Neural crest cell (in vitro differentiated cells): ENCODE data around the gene SGMS1. TPM values are rescaled to one million over a fixed set of nuclear protein-coding genes. Genes with fewer than 3 reads are reported as not detected.
"Not testable (repeated sequence)": the region's sequence is repeated elsewhere in the genome, so short reads cannot be mapped to it uniquely, and the experiment has no call there.

ENCODE experiments used
- DNase-seq: peaks from one replicate; pipeline ENCODE4 v3.0.0; 2021; ENCODE audit warnings: low read depth, mixed read lengths, low spot score
- H3K27ac Mint-ChIP-seq: one replicate; pipeline ENCODE4 v1.8.0; 2021; ENCODE audit warnings: mild to moderate bottlenecking, mixed read lengths; ENCODE audit not compliant: unreplicated experiment
- H3K27me3 Mint-ChIP-seq: 2 replicates; pipeline ENCODE4 v1.8.0; 2021; ENCODE audit warnings: low read depth, mild to moderate bottlenecking, mixed read lengths
- H3K36me3 Mint-ChIP-seq: 2 replicates; pipeline ENCODE4 v1.8.0; 2021; ENCODE audit warnings: low read depth, mild to moderate bottlenecking, mixed read lengths
- H3K4me1 Mint-ChIP-seq: 2 replicates; pipeline ENCODE4 v1.8.0; 2021; ENCODE audit warnings: mixed read lengths
- H3K4me3 Mint-ChIP-seq: one replicate; pipeline ENCODE4 v1.8.0; 2021; ENCODE audit warnings: mild to moderate bottlenecking, mixed read lengths
- H3K9me3 Mint-ChIP-seq: 2 replicates; pipeline ENCODE4 v1.8.0; 2021; ENCODE audit warnings: mixed read lengths
- total RNA-seq: library from RNA; stranded (reverse); gene quantifications from 2 replicates; pipeline ENCODE4 v1.2.1, GENCODE V29; 2021
- TF ChIP-seq, protein P1 (sequence below): fragments of 200-600 bp; sonication (generic); conservative IDR thresholded peaks from 2 replicates; pipeline ENCODE4 v1.5.0; 2021; ENCODE audit warnings: antibody characterized with exemption, mild to moderate bottlenecking

SGMS1 gene
- total RNA-seq, 1 donor from 2014 or later: 14.4 TPM

DNA sequence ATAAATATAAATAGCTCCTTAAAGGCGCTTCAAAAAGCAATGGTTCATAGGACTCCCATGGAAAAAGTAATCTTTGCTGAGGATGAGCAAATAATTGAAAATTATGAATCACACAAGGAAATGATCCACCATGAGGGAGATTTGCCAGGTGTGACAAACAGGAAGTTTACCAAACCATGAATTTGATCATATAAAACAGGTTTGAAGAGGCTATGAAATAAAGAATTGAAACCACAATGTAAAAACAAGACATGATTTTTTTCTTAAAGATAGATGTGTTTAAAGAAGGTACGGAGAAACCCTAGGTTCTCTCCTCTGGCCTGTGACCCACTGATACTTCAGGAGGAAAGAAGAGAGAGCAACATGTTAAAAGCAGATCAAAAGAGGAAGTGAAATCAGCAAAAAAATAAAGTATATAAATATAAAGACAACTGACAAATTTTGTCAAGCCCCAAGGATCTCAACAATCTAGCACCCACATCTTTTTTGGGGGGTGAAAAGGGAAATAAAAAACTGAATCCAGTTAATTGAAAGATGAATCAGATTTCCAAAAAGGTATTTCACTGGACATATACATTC is 261.1 kb downstream of the SGMS1 start:
- TF ChIP-seq, protein P1, sequence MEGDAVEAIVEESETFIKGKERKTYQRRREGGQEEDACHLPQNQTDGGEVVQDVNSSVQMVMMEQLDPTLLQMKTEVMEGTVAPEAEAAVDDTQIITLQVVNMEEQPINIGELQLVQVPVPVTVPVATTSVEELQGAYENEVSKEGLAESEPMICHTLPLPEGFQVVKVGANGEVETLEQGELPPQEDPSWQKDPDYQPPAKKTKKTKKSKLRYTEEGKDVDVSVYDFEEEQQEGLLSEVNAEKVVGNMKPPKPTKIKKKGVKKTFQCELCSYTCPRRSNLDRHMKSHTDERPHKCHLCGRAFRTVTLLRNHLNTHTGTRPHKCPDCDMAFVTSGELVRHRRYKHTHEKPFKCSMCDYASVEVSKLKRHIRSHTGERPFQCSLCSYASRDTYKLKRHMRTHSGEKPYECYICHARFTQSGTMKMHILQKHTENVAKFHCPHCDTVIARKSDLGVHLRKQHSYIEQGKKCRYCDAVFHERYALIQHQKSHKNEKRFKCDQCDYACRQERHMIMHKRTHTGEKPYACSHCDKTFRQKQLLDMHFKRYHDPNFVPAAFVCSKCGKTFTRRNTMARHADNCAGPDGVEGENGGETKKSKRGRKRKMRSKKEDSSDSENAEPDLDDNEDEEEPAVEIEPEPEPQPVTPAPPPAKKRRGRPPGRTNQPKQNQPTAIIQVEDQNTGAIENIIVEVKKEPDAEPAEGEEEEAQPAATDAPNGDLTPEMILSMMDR: no peak
- Mint-ChIP-seq H3K4me3 (no peak overlapping the region), H3K27ac (no peak overlapping the region), H3K4me1 (no peaks in the 10 kb centered on the region), H3K36me3 (peaks cover 9% of the 10 kb centered on the region), H3K9me3 (peaks cover 8% of the 10 kb centered on the region), H3K27me3 (no peaks in the 10 kb centered on the region)
- DNase-seq: no peak

DNA sequence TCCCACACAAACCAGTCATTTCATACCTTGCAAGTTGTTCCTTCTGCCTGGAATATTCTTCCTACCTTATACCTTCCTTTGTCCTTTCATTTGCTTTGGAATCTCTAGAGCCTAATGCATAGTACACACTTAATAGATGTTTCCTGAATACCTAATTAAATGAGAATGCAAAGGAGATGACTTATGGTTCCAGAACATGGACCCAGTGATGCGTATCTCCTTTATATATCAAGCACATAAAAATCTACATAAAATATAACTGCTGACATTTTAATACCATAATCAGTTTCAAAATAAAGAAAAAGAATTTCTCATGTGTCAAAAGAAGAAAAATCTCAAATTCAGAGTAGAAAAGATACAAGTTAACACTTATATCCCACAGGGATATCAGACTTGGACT is 261.8 kb downstream of the SGMS1 start:
- DNase-seq: no peak
- Mint-ChIP-seq H3K27me3 (no peaks in the 10 kb centered on the region), H3K9me3 (peaks cover 6% of the 10 kb centered on the region), H3K4me1 (no peaks in the 10 kb centered on the region), H3K36me3 (peaks cover 6% of the 10 kb centered on the region), H3K4me3 (no peak overlapping the region), H3K27ac (no peak overlapping the region)
- TF ChIP-seq, protein P1: no peak

DNA sequence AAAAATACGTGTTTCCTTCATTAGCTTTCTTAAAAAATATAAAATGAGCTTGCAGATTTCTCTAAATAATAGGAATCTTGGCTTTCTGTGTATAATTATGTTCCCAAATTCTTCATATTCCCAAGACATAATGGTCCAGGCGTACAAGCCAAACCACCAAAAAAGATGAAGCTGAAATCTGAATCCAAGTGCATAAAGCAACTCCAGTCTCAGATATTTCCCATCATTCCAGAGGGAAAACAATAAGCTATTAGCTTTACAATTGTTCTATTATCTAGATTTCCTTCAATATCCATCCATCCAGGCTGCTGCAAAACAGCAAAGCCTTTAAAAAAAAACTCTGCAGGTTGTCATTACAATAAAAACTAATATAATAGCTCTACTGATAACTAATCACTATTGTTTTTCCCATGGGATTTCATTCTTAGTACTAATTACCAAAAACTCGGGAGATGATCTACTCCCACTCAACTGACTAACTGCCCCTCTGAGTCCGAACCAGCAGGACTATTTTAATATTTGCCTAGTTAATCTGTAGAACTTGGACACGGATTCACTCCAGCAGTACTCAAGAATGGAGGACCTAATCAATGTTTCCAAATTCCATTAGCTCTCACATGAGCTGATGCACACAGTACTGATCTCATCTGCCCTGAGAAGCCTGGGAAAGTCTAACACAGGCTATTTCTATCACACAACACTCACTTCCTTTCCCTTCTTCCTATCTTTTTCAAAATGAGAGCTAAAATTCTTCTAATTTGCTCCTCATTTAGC is 263.5 kb downstream of the SGMS1 start:
- no peaks in the 10 kb centered on the region for H3K9me3 Mint-ChIP-seq
- no peak for DNase-seq
- no peak overlapping the region for H3K4me3 Mint-ChIP-seq
- no peaks in the 10 kb centered on the region for H3K36me3 Mint-ChIP-seq
- no peaks in the 10 kb centered on the region for H3K27me3 Mint-ChIP-seq
- TF ChIP-seq, protein P1: no peak
- H3K27ac Mint-ChIP-seq: no peak overlapping the region
- no peaks in the 10 kb centered on the region for H3K4me1 Mint-ChIP-seq

DNA sequence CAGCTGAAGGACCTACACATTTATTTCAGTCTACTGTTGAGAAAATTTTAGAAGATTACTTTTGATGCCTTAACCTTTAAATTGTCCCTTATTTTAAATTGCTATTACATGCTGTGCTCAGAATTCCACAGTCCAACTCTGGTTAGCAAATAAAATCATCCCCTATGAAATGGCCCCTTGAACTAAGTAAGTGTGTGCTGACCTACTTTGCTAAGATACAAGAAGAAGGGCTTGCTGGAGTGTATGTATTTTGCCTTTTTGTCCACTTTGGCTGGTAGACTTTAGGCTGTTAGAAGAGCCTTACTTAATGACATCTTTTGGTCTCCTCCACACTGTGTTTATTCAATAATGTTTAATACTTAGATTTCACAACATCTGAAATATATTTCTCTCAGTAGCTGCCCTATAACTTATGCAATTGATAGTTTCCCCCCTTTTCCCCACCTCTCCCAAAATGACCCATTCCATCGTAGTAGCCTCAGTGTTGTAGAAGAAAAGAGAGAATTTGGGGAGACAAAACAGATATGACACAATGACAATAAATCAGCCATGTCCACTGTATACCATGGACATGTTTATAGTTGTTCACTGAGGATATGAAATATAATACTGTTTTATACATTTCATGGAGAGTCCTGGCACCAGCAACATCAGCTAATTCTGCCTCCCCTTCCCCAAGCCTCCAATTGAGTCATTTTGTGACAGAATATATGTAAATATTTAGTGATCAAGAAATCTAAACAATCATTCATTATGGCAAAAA is 264.6 kb downstream of the SGMS1 start:
- no peak for DNase-seq
- Mint-ChIP-seq H3K4me3 (no peak overlapping the region), H3K27ac (no peak overlapping the region), H3K9me3 (no peaks in the 10 kb centered on the region), H3K36me3 (peaks cover 5% of the 10 kb centered on the region), H3K27me3 (no peaks in the 10 kb centered on the region), H3K4me1 (no peaks in the 10 kb centered on the region)
- TF ChIP-seq, protein P1: no peak

DNA sequence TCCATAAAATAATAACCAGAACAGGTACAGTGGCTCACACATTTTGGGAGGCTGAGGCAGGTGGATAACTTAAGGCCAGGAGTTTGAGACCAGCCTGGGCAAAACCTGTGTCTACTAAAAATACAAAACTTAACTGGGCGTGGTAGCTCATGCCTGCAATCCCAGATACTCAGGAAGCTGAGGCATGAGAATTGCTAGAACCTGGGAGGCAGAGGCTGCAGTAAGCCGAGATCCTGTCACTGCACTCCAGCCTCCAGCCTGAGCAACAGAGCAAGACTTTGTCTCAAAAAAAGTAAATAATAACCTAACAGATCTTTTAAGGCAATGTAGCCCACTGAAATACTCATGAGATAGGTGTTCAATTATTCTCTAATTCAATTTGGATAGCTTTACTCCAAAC is 265.3 kb downstream of the SGMS1 start:
- DNase-seq: no peak
- H3K36me3 Mint-ChIP-seq: peaks cover 7% of the 10 kb centered on the region
- TF ChIP-seq, protein P1: no peak
- H3K27me3 Mint-ChIP-seq: no peaks in the 10 kb centered on the region
- no peak overlapping the region for H3K4me3 Mint-ChIP-seq
- no peaks in the 10 kb centered on the region for H3K4me1 Mint-ChIP-seq
- H3K9me3 Mint-ChIP-seq: no peaks in the 10 kb centered on the region
- no peak overlapping the region for H3K27ac Mint-ChIP-seq

DNA sequence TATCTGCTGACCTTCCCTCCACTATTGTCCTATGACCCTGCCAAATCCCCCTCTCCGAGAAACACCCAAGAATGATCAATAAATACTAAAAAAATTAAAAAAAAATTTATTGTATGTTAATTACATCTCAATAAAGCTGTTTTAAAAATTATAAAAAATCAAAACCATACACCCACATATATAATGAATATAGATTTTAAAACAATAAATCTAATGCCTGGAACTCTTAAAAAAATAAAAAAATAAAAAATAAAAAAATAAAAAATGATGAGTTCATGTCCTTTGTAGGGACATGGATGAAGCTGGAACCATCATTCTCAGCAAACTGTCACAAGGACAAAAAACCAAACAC is 267.3 kb downstream of the SGMS1 start:
- not testable (repeated sequence) for H3K27me3 Mint-ChIP-seq, H3K9me3 Mint-ChIP-seq, H3K4me3 Mint-ChIP-seq, H3K27ac Mint-ChIP-seq, H3K36me3 Mint-ChIP-seq, DNase-seq, H3K4me1 Mint-ChIP-seq

DNA sequence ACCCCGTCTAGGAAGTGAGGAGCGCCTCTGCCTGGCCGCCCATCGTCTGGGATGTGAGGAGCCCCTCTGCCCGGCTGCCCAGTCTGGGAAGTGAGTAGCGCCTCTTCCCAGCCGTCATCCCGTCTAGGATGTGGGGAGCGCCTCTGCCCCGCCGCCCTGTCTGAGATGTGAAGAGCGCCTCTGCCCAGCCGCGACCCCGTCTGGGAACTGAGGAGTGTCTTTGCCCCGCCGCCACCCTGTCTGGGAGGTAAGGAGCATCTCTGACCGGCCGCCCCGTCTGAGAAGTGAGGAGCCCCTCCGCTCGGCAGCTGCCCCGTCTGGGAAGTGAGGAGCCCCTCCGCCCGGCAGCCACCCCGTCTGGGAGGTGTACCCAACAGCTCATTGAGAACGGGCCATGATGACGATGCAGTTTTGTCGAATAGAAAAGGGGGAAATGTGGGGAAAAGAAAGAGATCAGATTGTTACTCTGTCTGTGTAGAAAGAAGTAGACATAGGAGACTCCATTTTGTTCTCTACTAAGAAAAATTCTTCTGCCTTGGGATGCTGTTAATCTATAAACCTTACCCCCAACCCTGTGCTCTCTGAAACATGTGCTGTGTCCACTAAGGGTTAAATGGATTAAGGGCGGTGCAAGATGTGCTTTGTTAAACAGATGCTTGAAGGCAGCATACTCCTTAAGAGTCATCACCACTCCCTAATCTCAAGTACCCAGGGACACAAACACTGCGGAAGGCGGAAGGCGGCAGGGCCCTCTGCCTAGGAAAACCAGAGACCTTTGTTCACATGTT is 267.9 kb downstream of the SGMS1 start:
- not testable (repeated sequence) for H3K4me3 Mint-ChIP-seq, H3K27me3 Mint-ChIP-seq, H3K9me3 Mint-ChIP-seq, DNase-seq, H3K27ac Mint-ChIP-seq, H3K4me1 Mint-ChIP-seq
- peaks cover 11% of the 10 kb centered on the region for H3K36me3 Mint-ChIP-seq
